ENCODE measurements around the gene DOCK3.

DNA sequence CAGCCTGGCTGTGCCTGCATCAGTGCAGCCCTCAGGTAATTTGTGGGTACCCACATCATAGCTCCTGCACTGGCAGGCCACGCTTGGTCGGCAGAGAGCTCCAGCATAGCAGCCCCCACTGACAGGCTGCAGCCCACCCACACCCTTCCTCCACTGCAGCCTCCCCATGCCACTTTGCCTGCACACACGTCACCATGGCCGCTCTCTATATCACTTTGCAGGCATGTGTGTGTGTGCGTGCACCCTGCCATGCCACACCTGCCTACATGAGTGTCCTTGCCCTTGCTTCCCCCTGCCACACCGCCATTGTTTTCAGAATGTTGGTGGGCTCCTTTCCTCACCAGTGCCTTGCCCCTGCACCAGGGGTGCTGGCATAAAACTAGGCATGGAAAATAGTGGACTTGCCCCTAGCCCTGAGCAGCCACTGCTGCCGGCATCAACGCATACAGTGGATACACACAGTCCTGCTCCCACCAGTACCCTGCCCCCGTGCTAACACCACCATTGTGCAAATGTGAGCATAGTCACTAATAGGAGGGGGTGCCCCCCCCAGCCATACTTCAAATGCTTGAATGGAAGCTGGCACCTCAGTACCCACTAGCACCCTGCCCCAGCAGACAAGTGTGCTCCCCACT, 431.6 kb downstream of the DOCK3 start:
- TF ChIP-seq, protein P1, sequence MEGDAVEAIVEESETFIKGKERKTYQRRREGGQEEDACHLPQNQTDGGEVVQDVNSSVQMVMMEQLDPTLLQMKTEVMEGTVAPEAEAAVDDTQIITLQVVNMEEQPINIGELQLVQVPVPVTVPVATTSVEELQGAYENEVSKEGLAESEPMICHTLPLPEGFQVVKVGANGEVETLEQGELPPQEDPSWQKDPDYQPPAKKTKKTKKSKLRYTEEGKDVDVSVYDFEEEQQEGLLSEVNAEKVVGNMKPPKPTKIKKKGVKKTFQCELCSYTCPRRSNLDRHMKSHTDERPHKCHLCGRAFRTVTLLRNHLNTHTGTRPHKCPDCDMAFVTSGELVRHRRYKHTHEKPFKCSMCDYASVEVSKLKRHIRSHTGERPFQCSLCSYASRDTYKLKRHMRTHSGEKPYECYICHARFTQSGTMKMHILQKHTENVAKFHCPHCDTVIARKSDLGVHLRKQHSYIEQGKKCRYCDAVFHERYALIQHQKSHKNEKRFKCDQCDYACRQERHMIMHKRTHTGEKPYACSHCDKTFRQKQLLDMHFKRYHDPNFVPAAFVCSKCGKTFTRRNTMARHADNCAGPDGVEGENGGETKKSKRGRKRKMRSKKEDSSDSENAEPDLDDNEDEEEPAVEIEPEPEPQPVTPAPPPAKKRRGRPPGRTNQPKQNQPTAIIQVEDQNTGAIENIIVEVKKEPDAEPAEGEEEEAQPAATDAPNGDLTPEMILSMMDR (IDR thresholded peaks at IDR 0.05), result no peak
- no peak for TF ChIP-seq POLR2AphosphoS5 (IDR thresholded peaks at IDR 0.05)
- TF ChIP-seq POLR2A (IDR thresholded peaks at IDR 0.05), result no peak
